ENCODE data around the gene PCDH9.
A peak's percentile ranks its signal among the peaks of the same experiment; 100 is the strongest.

PCDH9 gene

DNA sequence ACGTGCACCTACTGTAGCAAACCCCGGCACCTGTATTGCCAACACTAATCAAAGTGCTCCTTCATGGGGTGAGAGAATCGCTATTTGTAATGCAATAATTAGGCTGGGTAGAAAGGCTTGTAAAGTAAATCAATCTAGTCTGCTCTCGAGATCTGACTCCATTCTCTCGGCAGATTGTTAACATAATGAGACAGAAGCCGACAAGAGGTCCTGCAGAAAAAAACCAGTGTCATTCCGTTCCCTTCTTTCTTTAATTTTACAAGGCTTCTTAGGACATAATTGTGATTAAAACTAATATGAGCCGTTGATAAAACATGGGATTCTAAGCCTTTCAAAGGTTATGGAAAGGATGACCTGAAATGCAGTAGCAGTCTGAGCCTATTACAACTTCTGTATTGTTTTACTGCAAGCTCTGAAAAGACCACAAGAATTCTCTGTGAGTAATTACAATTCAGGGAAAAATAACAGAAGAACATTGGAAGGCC lies 530.0 kb downstream of the PCDH9 start:
- DNase-seq = no peak

DNA sequence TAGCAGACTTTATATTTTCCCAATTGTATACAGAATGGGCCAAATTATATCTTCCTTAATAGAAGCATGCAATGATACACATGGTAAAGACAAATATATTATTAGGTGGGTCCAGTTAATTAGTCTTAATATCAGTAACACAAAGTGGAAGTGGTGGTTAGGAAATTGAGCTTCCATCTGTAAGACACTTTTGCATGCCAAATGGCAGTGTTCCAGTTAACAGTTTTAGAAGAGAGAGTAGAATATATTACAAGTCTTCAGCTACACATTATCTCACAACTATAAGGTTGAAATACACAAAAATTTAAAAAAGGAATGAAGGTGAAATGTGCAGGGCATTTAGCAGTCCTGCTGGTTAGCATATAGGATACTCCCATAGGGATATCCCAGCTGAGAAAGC lies 536.5 kb downstream of the PCDH9 start:
- no peak for DNase-seq

DNA sequence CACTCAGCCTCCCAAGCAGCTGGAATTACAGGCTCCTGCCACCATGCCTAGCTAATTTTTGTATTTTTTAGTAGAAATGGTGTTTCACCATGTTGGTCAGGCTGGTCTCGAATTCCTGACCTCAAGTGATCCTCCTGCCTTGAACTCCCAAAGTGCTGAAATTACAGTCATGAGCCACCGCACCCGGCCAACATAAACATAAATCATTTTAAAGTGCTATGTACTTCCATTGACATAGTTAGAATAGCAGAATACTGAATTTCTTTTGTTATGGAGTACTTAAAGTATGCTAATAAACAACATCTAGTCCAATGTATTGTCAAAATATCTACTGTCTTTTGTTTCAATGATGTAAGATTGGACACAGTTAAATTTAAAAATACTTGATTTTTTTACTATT lies 539.0 kb downstream of the PCDH9 start:
- no peak for DNase-seq

DNA sequence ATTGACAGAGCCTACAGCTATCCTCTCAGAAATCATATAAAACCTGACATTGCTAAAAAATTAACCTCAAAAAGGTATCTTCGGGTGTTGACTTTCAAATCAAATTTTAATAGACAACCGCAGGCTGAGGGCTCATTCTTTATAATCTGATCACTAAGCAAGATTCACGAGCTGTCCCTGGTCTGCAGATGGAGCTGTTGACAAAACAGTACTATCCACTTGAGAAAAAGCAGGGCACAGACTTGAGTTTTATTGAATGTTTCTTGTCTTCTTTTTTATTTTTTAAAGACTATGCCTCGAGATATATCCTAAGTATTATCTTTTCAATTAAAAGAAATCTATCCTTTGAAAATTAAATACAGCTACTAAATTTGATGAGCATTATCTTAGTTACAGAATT lies 540.5 kb downstream of the PCDH9 start:
- peak; percentile 12 for DNase-seq

DNA sequence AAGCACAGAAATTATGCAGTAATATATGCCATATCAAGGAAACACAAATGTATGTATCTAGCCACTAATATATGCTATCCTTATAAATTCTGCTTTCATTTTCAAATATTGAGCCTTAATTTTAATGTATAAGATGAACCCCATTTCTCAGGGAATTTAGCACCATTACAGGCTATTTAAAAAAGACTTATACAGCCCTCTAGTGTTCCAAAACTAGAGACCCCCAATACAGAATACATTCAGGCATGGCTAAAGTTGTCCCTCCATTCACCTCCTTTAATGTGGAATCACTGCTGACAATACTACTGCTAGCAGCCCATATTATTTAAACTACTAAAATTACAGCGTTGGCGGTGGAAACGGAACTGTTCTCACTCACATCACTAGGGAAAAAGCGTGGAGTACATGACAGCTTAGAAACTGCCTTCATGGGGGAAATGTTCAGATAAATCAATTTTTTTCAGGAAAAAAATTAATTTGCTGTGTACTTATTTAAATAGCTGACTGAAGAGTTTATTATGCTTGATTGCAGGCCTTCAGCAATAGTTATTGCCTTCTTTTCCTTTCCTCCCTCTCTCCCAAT lies 541.0 kb downstream of the PCDH9 start:
- no peak for DNase-seq

DNA sequence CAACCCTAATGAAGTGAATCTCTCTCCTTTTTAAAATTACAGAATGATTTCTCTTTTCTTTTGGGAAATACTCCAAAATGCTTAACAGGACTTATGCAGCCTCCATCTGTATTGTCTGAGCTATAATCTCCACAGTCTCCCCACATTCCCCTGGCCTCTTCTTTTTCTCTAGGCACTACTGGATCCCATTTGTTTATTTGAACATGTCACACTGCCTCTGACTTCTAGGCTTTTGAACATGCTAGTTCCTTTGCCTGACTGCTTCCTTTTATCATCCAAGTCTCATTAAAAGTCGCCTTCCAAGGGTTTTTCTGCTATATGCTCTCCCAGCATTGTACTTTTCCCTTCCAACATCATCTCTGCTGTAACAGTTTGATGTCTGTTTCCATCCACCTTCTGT lies 548.7 kb downstream of the PCDH9 start:
- no peak for DNase-seq

DNA sequence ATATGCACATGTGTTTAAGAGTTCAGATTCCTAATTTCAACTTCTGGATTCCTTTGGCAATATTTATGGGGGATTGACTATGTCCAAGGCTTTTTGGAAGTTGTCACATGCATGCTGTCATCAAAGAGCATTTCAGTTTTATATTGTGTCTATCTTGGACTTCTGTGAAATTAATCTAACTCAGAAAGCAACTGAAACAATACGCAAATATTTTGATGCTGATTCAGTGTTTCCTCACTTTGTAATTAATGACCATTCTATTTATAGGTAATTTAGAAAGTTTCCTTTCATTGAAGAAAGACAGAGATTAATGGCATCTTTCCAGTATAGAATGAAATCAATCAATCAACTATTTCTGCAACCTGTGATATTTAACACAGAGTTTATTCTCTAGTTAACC lies 550.1 kb downstream of the PCDH9 start:
- DNase-seq = no peak

DNA sequence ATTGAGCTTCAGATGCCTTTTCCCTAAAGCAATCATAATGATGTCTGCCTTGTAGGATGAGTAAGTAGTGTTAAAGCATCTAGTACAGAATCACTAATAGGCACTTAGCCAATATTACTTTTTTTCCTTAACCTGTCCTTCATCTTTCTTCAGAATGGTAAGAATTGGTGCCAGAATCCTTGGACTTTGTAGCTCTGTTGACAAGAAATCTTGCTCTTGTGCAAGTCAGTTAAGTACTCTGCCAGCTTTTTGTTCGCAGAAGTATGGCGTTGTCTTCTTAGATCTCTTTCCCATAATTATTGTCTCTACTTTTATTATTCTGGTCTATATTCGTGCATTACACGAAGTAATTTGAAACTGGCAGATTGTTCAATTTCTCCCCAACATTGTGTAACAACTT lies 554.5 kb downstream of the PCDH9 start:
- DNase-seq = no peak

DNA sequence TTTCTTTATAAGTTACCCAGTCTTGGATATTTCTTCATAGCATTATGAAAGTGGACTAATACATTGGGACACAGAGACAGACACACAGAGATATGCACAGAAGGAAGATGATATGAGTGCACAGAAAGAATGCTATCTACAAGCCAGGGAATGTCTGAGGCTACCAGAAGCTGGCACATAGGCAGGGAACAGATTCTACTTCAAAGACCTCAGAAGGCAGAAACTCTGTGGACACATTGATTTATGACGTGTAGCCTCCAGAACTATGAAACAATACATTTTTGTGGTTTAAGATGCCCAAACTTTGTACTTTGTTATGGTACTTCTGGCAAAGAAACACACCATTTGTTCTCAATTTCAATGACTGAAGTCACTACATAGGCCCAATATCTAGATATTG lies 556.7 kb downstream of the PCDH9 start:
- DNase-seq = no peak

DNA sequence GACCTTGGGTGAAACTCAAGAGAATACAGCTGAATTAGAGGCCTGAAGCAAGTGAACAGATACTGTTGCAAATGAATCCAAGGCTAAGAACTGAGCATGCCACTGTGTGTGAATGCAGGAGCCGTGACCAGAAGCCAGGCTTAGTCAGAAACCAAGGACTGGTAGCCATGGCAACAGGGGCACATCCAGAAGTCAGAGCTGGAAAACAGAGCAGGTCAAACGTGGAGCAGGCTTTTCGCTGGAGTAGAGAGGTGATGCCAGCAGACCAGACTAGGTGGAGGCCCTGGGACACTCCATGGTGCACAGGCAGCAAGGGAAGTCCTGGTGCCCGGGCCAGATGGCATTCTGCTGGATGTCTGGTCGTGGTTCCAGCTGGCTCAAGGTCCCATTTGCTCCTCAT lies 564.1 kb downstream of the PCDH9 start:
- DNase-seq = peak; percentile 90

DNA sequence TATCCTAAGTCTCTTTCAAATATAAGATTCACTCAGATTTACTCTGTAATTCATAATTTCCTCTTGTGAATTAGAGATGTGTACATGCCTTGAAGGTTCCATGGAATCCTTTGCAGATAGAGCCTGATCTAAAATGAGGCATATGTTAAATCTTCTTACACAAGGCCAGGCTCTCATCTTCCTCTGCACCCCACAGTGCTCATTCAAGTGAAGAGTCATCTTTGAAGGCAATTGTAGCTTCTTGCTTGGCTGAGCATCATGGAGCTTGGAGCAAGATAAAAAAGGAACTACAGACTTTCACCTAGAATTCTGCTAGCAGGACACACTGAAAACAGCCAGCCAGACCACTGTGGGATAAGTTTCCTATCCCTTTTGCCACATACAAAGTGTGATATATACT lies 566.4 kb downstream of the PCDH9 start:
- DNase-seq = no peak

DNA sequence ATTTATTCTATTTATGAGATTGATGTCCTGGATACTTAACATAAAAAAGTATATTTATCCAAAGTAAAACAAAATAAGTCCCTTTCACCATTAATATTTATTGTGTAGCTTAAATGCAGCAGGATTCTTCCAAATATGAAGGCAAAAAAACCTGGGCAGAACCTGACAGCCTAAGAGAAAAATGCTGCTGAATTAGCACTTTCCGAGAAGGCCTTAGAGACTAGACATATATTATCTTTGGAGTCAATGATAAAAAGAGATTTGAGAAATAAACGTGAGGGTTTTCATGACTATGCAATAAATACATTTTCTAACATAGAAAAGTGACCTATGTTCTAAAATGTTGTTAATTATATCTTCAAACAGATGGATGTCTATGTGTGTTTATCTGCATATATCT lies 566.9 kb downstream of the PCDH9 start:
- DNase-seq = no peak

DNA sequence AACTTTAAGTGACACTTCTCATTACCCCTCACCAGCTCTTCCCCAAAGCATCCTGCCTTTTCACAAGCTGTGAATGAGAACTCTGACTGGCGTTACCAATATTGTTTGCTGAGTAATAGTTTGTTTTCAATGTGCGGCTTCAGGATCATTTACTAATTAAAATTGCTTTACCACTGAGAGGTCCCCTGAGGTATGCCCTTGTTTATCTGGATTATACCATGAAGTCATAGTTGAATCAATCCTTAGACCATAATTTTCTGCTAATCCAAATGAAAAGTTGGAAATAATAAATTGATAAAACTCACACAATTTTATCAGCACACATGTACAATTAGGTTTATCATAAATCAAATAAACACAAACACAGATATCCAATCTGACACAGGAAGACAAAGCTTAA lies 568.8 kb downstream of the PCDH9 start:
- DNase-seq = no peak

DNA sequence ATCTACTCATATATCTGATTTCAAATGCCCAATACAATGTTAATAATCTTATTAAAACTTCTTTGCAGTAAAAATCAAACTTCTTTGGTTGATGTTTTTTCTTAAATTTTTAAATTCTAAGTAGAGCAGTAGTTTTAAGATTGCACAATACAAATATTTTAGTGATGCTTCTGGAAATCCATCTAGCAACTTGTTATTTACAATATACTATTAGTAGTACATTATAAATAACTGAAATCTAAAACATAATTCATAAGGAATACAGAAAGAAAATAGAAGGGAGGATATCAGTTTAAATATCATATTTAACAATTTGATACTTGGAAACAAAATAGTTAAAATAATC lies 569.7 kb downstream of the PCDH9 start:
- no peak for DNase-seq

DNA sequence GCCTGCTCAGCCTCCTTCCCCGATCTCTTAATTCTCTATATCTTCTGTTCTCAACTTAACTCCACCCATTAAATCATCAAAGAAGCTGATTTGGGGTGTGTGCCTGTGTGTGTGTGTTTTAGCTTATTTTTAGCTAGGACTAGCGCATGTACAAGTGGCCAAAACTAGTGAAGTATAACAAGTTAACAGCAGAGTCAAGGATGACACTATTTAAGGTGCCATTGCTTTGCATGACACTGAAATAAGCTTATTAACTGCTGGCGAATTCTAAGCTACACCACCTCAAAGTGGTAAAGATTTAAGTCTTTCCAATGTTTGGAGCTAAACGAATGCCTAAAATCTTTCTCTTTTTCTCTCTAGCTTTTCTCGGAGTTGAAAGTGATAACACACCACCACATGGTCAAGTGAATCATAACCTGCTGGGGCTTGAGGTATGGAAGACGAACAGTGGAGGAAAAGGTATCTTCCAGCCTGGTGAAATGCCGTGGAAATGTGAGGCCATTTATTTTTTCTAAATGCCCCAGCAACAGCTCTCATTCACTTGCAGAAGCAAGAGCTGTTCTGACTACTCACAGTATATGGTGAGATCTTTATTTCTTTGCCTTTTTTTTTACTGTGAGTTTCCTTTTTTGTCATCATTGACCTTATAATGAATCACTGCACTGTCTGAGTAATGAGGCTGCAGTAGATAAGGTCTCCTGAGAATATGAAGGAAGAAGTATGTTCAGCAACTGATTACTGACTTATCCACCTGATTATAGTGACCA lies 570.3 kb downstream of the PCDH9 start:
- DNase-seq = peak; percentile 26

DNA sequence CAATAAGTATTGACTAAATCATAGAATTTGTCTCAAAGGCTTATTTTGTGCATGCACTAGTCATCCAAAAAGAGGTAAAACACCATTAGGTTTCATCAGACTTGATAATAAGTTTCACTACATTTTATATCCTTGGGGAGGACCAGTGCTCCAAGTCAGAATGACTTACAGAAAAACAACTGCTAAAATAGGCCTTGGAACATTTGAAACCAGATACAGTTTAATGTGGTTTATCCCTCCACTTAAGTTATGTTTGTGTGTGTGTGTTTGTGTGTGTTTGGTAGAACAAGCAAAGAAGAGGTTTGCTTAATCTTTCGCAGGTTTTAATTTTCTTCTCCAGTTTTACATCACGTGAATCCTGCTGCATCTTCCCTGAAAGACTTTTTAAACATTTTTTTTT lies 570.9 kb downstream of the PCDH9 start:
- peak; percentile 17 for DNase-seq

DNA sequence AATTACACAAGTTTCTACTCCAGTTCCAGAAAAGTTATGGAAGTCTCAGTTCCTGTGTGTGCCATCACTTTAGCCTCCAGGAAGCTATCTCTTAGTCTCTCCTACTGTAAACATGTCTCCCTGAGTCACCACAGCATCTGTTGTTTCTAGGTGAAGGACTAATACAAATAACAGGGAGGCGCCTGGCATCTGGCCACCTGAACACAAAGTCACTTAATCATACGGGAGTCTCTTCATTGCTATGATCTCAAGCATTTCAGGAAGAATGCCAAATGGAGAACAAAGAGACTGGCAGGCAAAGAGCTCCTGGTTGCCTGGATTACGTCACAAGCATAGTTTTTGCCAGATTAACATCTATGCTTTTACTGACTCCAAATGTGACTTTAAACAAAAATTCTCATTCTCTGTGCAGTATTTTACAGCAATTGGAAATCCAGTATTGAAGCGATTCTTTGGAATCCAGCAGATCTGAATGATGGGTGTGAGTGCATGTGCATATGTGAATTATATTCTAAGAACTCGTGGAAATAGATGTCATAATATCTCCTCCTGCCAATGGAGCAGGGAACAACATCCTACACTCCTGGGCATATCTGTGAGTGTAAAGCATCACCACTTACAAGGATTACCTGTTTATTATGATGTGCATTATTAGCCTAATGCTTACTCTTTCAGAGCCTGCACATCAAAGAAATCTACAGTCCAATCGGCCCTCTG lies 572.8 kb downstream of the PCDH9 start:
- peak; percentile 93 for DNase-seq

DNA sequence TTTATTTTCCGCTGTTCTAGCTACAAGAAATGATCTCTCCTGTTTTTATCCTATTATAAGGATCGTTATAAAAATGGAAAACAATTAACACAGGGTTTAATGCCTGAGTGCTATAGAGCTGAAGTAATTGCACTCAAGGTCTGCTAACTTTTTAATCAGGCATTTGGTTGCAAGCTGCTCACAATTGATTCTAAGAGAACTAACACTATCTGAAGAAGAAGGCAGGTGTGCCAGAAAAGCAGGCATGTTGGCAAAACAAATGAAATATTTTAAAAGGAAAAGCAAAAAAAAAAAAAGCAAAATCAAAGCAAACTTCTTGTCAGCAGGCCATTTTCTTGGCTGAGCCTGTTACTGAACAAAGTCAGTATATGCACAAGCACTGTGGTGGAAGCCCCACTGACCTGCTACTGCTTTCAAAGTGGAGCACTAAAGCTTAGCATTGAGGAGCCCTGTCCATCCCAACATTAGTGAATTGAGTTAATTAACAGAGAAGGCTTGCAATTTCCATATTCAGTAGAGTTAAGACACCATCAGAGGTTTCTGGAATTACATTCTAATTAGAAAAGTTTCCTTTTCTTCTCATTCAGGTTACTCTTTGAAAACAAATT lies 574.2 kb downstream of the PCDH9 start:
- DNase-seq = peak; percentile 30

DNA sequence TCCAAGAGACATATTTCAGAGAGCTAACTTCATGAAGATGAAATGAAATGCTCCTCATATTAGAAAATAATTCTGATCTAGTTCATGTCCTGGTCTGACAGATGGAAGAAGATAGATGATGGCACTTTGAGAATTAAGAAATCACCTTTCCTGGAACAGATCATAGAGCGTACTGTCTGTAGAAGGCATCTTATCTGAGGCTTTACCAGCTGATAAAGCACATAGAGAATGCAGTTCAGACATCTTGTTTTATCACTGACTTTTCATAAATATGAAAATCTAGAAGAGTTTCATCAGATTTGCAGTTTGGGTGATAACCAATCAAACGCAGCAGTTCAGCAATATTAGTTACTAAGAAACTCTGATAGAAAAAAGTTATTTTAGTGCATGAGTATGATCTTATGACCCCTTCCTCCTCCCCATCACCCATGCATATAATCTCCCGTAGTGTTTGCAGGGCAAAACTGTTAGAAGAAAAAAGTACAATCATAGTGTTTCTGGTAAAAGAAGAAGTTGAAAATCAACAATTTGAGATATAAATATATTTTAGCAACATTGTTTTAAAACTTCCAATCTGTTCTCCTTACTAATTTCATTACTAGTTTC lies 585.2 kb downstream of the PCDH9 start:
- DNase-seq = no peak

DNA sequence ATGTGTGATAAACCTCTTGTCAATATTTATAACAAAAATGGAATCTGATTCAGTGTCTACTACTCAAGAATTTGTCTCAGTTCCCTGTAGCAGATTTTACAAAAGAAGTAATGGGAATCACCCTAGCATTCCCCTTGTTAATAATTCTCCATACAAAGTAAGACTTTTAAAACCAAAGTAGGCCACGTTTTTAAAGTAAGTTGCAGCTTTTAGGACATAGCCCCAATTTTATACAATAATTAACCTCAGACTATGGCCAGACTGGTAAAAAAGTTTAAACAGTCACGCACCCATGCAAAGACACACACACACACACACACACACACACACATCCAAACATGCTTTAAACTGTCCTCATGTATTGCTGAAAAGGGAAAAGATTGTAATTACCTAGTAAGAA lies 589.9 kb downstream of the PCDH9 start:
- no peak for DNase-seq

DNA sequence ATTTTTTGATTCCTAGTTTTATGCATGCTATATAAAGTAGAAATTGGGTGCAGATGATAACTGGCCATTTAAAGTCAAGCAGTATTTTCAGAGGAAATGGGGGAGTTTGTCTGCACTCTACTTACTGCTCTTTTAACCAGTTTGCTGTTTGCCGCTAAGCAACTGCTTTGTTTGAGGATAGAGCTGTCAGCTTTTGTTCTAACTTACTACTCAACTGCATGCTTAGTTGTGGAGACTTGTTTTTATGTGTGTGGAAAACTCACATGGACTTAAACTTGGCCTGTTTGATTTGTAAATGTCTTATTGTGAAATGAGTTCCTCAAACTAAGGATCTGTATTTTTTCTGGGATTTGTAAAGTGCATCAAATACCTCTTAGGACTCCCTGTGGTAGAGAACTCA lies 591.1 kb downstream of the PCDH9 start:
- DNase-seq = no peak

DNA sequence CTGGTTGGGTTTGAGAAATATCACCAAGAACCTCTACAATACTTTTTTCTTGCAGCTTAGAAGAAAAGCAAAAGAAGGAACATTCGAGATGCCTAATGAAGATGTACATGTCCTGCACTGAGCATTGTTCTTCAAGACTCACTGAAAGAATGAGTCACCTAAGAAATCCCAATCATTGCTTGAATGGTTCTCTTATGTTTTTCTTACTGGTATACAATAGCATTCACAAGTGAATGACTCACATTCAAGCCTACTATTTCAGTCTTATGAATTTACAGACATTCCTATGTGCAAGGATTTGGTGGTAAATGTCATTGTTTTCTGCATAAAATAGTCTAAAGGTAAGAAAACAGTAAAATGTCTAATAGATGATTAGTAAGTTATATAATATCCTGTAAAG lies 594.6 kb downstream of the PCDH9 start:
- DNase-seq = no peak

DNA sequence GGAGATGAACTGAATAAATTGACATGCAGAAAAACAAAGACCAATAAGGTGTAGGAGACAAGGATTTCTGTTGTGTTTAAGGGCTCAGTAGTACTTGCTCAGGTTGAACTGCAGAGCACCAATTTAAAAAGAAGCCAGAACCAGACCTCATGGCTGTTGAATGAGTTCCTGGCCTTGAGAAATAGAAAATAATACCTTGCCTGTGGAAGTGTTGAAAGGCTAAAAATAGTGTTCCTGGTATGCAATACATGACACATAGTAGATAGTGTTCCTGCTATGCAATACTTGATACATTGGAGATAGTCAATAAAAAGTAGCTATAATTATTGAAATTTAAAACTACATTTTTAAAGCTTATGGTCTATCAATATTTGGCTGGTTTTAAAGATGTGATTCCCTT lies 595.8 kb downstream of the PCDH9 start:
- DNase-seq = no peak

DNA sequence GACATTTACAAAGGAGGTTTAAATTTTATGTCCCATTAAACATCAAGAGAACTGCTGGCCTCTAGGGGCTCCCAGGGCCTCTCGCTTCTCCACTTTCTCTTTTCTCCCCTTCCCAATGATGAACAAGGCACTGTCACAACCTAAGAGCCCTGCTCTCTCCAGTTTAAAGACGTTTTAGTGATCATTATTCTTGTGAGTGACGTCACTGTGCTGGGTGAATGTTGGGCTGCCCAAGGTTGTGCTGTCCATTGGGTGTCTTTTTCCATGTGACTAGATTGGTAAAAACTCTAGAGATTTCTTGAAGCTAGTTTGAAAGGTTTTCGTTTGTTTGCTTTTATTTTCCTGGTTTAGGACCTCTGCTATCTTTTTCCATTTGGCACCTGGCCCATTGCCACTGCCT lies 602.6 kb downstream of the PCDH9 start:
- DNase-seq = no peak
